ENCODE data around the gene CFAP44. TPM values are rescaled to one million over a fixed set of nuclear protein-coding genes. Genes with fewer than 3 reads are reported as not detected.
"Not testable (repeated sequence)": the region's sequence is repeated elsewhere in the genome, so short reads cannot be mapped to it uniquely, and the experiment has no call there.

Gene CFAP44
- total RNA-seq, 2 experiments from 2014 or later: 9.7 to 10.0 TPM

DNA sequence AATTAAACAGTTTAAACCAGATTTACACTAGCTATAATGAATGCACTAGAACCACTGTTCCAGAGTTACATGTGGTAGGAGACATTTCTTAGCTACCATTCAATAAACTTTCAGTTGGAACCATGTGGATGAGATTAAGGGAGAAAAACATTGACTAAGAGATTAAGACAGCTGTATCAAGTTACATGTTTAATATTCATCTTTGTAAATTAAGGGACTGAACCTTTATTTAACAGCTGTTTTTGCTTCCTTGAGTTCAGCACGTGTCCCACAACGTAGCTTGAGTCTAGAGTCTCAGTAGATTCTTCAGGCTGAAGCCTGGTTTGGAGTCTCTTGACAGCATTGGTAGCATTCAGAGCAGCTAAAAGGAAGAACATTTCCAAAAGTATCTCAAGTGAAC, 27.2 kb upstream of the CFAP44 start:
- ATAC-seq (ENCODE audit: poor library complexity): no peak

DNA sequence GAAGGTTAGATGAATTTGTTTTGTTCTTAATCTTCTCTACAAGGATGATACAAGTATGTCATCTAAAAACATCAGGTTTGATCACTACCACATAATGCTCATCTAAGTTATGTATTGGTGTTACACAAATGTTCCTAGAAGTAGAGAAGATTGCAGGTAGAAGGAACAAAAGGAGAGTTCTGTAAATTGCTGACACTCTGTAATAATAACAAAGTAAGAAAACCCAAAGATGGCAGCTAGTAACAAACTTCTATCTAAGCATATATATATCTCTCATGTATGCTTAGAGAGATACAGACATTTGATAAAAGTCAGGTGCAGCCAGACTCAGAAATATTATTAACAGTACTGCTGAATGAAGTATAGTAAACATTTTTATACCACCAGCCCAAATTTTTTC, 20.2 kb upstream of the CFAP44 start:
- POLR2A ChIA-PET: no interaction called here
- Histone ChIP-seq H3K4me1 (ENCODE audit: insufficient read depth, low read length) (no peaks in the 10 kb centered on the region), H3K36me3 (ENCODE audit: insufficient read depth, low read length) (peaks cover 20% of the 10 kb centered on the region), H3K4me3 (ENCODE audit: low read length) (no peak overlapping the region), H3K9me3 (ENCODE audit: control insufficient read depth in 1 of 2, insufficient read depth in 1 of 2, low read length in 2 of 2) (no peaks in the 10 kb centered on the region), H3K27ac (ENCODE audit: low read depth in 1 of 2, low read length in 2 of 2) (no peak overlapping the region), H3K27me3 (ENCODE audit: control insufficient read depth in 1 of 2, insufficient read depth in 2 of 2, low read length in 2 of 2) (no peaks in the 10 kb centered on the region)
- TF ChIP-seq, protein P1, sequence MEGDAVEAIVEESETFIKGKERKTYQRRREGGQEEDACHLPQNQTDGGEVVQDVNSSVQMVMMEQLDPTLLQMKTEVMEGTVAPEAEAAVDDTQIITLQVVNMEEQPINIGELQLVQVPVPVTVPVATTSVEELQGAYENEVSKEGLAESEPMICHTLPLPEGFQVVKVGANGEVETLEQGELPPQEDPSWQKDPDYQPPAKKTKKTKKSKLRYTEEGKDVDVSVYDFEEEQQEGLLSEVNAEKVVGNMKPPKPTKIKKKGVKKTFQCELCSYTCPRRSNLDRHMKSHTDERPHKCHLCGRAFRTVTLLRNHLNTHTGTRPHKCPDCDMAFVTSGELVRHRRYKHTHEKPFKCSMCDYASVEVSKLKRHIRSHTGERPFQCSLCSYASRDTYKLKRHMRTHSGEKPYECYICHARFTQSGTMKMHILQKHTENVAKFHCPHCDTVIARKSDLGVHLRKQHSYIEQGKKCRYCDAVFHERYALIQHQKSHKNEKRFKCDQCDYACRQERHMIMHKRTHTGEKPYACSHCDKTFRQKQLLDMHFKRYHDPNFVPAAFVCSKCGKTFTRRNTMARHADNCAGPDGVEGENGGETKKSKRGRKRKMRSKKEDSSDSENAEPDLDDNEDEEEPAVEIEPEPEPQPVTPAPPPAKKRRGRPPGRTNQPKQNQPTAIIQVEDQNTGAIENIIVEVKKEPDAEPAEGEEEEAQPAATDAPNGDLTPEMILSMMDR (IDR thresholded peaks at IDR 0.05): no peak
- Mint-ChIP-seq H3K36me3 (ENCODE audit: low read depth) (peaks cover 90% of the 10 kb centered on the region), H3K27me3 (no peaks in the 10 kb centered on the region), H3K4me1 (ENCODE audit: low read depth) (no peaks in the 10 kb centered on the region), H3K9me3 (no peaks in the 10 kb centered on the region), H3K4me3 (no peak overlapping the region), H3K27ac (no peak overlapping the region)
- CTCF ChIA-PET: interaction anchor here (1.2 kb wide), 1 partner anchor 33 kb away, joined by 3 read pairs; no protein-coding TSS in a partner anchor
- intact Hi-C loops (cut with DNase I, micrococcal nuclease): no loop called here
- ATAC-seq (ENCODE audit: poor library complexity): no peak
- DNase-seq: no peak

More for the DNA sequence above, 27.2 kb upstream of the CFAP44 start:
- Mint-ChIP-seq H3K36me3 (ENCODE audit: low read depth) (peaks cover 76% of the 10 kb centered on the region), H3K4me1 (ENCODE audit: low read depth) (no peaks in the 10 kb centered on the region), H3K27ac (no peak overlapping the region), H3K27me3 (no peaks in the 10 kb centered on the region), H3K9me3 (no peaks in the 10 kb centered on the region), H3K4me3 (no peak overlapping the region)
- Histone ChIP-seq H3K4me1 (ENCODE audit: insufficient read depth, low read length) (no peaks in the 10 kb centered on the region), H3K4me3 (ENCODE audit: low read length) (no peak overlapping the region), H3K36me3 (ENCODE audit: insufficient read depth, low read length) (peaks cover 12% of the 10 kb centered on the region), H3K27me3 (ENCODE audit: control insufficient read depth in 1 of 2, insufficient read depth in 2 of 2, low read length in 2 of 2) (no peaks in the 10 kb centered on the region), H3K9me3 (ENCODE audit: control insufficient read depth in 1 of 2, insufficient read depth in 1 of 2, low read length in 2 of 2) (no peaks in the 10 kb centered on the region), H3K27ac (ENCODE audit: low read depth in 1 of 2, low read length in 2 of 2) (no peak overlapping the region)
- TF ChIP-seq, protein P1 (IDR thresholded peaks at IDR 0.05): no peak
- DNase-seq: no peak
- CTCF ChIA-PET: interaction anchor here (0.6 to 1.4 kb wide), 2 partner anchors 46 to 47 kb away, joined by 3 read pairs; partner anchors contain the start of gene SPICE1
- intact Hi-C loops (cut with DNase I, micrococcal nuclease): no loop called here
- POLR2A ChIA-PET: no interaction called here

DNA sequence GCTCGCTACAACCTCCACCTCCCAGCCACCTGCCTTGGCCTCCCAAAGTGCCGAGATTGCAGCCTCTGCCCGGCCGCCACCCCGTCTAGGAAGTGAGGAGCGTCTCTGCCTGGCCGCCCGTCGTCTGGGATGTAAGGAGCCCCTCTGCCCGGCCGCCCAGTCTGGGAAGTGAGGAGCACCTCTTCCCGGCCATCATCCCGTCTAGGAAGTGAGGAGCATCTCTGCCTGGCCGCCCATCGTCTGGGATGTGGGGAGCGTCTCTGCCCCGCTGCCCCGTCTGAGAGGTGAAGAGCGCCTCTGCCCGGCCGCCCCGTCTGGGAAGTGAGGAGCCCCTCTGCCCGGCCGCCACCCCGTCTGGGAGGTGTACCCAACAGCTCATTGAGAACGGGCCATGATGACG, 17.3 kb upstream of the CFAP44 start:
- H3K27me3 Mint-ChIP-seq: not testable (repeated sequence)

DNA sequence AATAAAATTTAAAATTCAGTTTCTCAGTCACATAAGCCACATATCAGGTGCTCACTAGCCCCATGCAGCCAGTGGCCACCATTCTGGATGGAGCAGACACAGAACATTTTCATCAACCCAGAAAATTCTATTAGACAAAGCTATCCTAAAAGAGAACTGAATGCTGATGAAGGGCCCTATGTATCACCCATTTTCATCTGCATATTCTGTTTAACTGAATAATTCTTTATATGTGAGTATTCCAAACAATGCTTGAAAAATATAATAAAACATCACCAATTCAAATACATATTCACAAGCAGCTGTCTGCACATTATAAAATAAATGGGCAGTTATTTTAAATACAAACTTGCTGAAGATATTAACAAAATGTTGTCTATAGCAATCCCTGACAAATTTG, 14.2 kb upstream of the CFAP44 start:
- Mint-ChIP-seq H3K36me3 (ENCODE audit: low read depth) (peaks cover 72% of the 10 kb centered on the region), H3K4me1 (ENCODE audit: low read depth) (no peaks in the 10 kb centered on the region), H3K4me3 (no peak overlapping the region), H3K27me3 (no peaks in the 10 kb centered on the region), H3K27ac (no peak overlapping the region), H3K9me3 (no peaks in the 10 kb centered on the region)
- Histone ChIP-seq H3K4me1 (ENCODE audit: insufficient read depth, low read length) (no peaks in the 10 kb centered on the region), H3K36me3 (ENCODE audit: insufficient read depth, low read length) (peaks cover 25% of the 10 kb centered on the region), H3K27ac (ENCODE audit: low read depth in 1 of 2, low read length in 2 of 2) (no peak overlapping the region), H3K27me3 (ENCODE audit: control insufficient read depth in 1 of 2, insufficient read depth in 2 of 2, low read length in 2 of 2) (no peaks in the 10 kb centered on the region), H3K4me3 (ENCODE audit: low read length) (no peak overlapping the region), H3K9me3 (ENCODE audit: control insufficient read depth in 1 of 2, insufficient read depth in 1 of 2, low read length in 2 of 2) (no peaks in the 10 kb centered on the region)
- POLR2A ChIA-PET: no interaction called here
- CTCF ChIA-PET: no interaction called here
- intact Hi-C loops (cut with DNase I, micrococcal nuclease): no loop called here
- TF ChIP-seq, protein P1 (IDR thresholded peaks at IDR 0.05): no peak
- no peak for ATAC-seq (ENCODE audit: poor library complexity)
- DNase-seq: no peak

More for the DNA sequence above, 17.3 kb upstream of the CFAP44 start:
- H3K27ac ChIP-seq (ENCODE audit: low read depth in 1 of 2, low read length in 2 of 2); H3K9me3 ChIP-seq (ENCODE audit: control insufficient read depth in 1 of 2, insufficient read depth in 1 of 2, low read length in 2 of 2); ATAC-seq (ENCODE audit: poor library complexity); intact Hi-C loops (cut with DNase I, micrococcal nuclease); H3K4me1 Mint-ChIP-seq (ENCODE audit: low read depth); H3K4me3 Mint-ChIP-seq; H3K27me3 ChIP-seq (ENCODE audit: control insufficient read depth in 1 of 2, insufficient read depth in 2 of 2, low read length in 2 of 2); H3K27ac Mint-ChIP-seq; H3K9me3 Mint-ChIP-seq; CTCF ChIA-PET; H3K4me3 ChIP-seq (ENCODE audit: low read length); DNase-seq; POLR2A ChIA-PET; H3K4me1 ChIP-seq (ENCODE audit: insufficient read depth, low read length): not testable (repeated sequence)
- peaks cover 25% of the 10 kb centered on the region for H3K36me3 ChIP-seq (ENCODE audit: insufficient read depth, low read length)
- H3K36me3 Mint-ChIP-seq (ENCODE audit: low read depth): peaks cover 88% of the 10 kb centered on the region

All from CD4-positive, alpha-beta T cell (primary cell).